ENCODE data around the gene MPZL1.

DNA sequence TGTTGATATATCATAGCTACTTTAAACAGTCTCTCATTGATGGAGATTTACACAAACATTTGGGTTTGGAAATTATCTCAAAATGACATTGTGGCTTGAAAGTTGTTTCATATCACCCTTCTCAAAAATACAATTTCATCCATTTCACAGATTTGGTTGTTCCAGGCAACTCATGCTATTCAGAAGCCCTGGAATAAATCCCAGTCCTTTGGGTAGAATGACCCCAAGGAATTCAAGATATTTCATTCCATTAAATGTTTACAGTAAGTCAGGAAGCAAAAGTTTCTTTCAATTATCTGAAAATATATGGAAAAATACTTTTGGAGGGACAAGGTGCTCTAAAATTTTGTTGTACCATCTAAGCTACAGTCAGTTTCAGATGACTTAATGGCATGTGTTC is 27.1 kb downstream of the MPZL1 start:
- TF ChIP-seq, protein P1, sequence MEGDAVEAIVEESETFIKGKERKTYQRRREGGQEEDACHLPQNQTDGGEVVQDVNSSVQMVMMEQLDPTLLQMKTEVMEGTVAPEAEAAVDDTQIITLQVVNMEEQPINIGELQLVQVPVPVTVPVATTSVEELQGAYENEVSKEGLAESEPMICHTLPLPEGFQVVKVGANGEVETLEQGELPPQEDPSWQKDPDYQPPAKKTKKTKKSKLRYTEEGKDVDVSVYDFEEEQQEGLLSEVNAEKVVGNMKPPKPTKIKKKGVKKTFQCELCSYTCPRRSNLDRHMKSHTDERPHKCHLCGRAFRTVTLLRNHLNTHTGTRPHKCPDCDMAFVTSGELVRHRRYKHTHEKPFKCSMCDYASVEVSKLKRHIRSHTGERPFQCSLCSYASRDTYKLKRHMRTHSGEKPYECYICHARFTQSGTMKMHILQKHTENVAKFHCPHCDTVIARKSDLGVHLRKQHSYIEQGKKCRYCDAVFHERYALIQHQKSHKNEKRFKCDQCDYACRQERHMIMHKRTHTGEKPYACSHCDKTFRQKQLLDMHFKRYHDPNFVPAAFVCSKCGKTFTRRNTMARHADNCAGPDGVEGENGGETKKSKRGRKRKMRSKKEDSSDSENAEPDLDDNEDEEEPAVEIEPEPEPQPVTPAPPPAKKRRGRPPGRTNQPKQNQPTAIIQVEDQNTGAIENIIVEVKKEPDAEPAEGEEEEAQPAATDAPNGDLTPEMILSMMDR (IDR thresholded peaks at IDR 0.05): no peak
- TF ChIP-seq POLR2A (IDR thresholded peaks at IDR 0.05): no peak

Data from uterus (tissue), 2 donors.